OCI-LY3 (cell line): Measurements from ENCODE around the gene HSD3B2.

Experiments
- H2AFZ ChIP-seq: fragments of 200-600, 300-600 bp; shearing (Covaris generic); 2 replicates; pipeline ENCODE4 v1.6.0; 2014; ENCODE audit warnings: antibody characterized with exemption, low read depth, low read length
- H3K27ac ChIP-seq: fragments of 200-600, 300-600 bp; sonication (generic); 2 replicates; pipeline ENCODE4 v1.5.1; 2014; ENCODE audit warnings: mild to moderate bottlenecking, low read length, moderate library complexity, mixed read lengths
- H3K27me3 ChIP-seq: fragments of 200-600, 300-600 bp; sonication (generic); 2 replicates; pipeline ENCODE4 v1.6.1; 2014; ENCODE audit warnings: low read depth, low read length, mixed read lengths
- H3K36me3 ChIP-seq: fragments of 200-600, 300-600 bp; sonication (generic); replicated peaks from 2 replicates; pipeline ENCODE3; 2014; ENCODE audit warnings: low read depth, low read length, mixed read lengths
- H3K4me1 ChIP-seq: fragments of 300-600, 200-600 bp; sonication (generic); 2 replicates; pipeline ENCODE4 v1.6.1; 2014; ENCODE audit warnings: low read length, mixed read lengths
- H3K4me2 ChIP-seq: fragments of 200-600, 300-600 bp; sonication (generic); 2 replicates; pipeline ENCODE4 v1.6.1; 2014; ENCODE audit warnings: low read length, mixed read lengths
- H3K4me3 ChIP-seq: fragments of 300-600, 200-600 bp; sonication (generic); 2 replicates; pipeline ENCODE4 v1.5.1; 2014; ENCODE audit warnings: antibody characterized with exemption, mild to moderate bottlenecking, low read length, moderate library complexity
- H3K79me2 ChIP-seq: fragments of 300-600, 200-600 bp; shearing (Covaris generic); 2 replicates; pipeline ENCODE4 v1.6.1; 2014; ENCODE audit warnings: mild to moderate bottlenecking, low read length, mixed read lengths
- H3K9ac ChIP-seq: fragments of 300-600, 200-600 bp; shearing (Covaris generic); 2 replicates; pipeline ENCODE4 v1.6.0; 2014; ENCODE audit warnings: mild to moderate bottlenecking, low read length, moderate library complexity
- H3K9me3 ChIP-seq: fragments of 200-600, 300-600 bp; shearing (Covaris generic); 2 replicates; pipeline ENCODE4 v1.6.1; 2014; ENCODE audit warnings: low read length, mixed read lengths; ENCODE audit not compliant: insufficient read depth
- H4K20me1 ChIP-seq: fragments of 200-600, 300-600 bp; sonication (generic); 2 replicates; pipeline ENCODE4 v1.6.1; 2016; ENCODE audit warnings: low read length, mixed read lengths; ENCODE audit not compliant: insufficient read depth
- CTCF ChIP-seq: fragments of 200-600, 300-600 bp; sonication (generic); IDR thresholded peaks from 2 replicates; pipeline ENCODE4 v1.5.1; 2014; ENCODE audit warnings: antibody characterized with exemption, low read length, low read depth
- EZH2phosphoT487 ChIP-seq: fragments of 200-600 bp; shearing (Covaris generic); IDR thresholded peaks from 2 replicates; pipeline ENCODE4 v1.6.1; 2018; ENCODE audit warnings: antibody characterized with exemption, mixed run types, low read depth

The HSD3B2 gene

GRCh38 chr1:119370748-119371147 is 44.2 kb upstream of the HSD3B2 start:
- no peaks in the 10 kb centered on the region for H3K4me1 ChIP-seq
- H3K36me3 ChIP-seq: no peaks in the 10 kb centered on the region
- H3K4me3 ChIP-seq: no peak overlapping the region
- H3K4me2 ChIP-seq: no peak overlapping the region
- H3K27me3 ChIP-seq: peaks cover 34% of the 10 kb centered on the region
- H3K79me2 ChIP-seq: no peaks in the 10 kb centered on the region
- H3K9me3 ChIP-seq: no peaks in the 10 kb centered on the region
- no peak overlapping the region for H3K9ac ChIP-seq
- TF ChIP-seq CTCF: no peak
- no peak for TF ChIP-seq EZH2phosphoT487
- H3K27ac ChIP-seq: no peak overlapping the region
- no peaks in the 10 kb centered on the region for H4K20me1 ChIP-seq
- H2AFZ ChIP-seq: no peak overlapping the region

GRCh38 chr1:119371815-119372214 is 43.1 kb upstream of the HSD3B2 start:
- Histone ChIP-seq H3K9me3 (no peaks in the 10 kb centered on the region), H3K36me3 (no peaks in the 10 kb centered on the region), H4K20me1 (no peaks in the 10 kb centered on the region), H3K9ac (no peak overlapping the region), H3K27ac (no peak overlapping the region), H3K27me3 (peaks cover 34% of the 10 kb centered on the region), H3K4me2 (no peak overlapping the region), H3K4me1 (no peaks in the 10 kb centered on the region), H3K79me2 (no peaks in the 10 kb centered on the region), H3K4me3 (no peak overlapping the region), H2AFZ (no peak overlapping the region)
- TF ChIP-seq EZH2phosphoT487: no peak

GRCh38 chr1:119372503-119373086 is 42.4 kb upstream of the HSD3B2 start:
- H3K4me3 ChIP-seq: no peak overlapping the region
- no peaks in the 10 kb centered on the region for H3K79me2 ChIP-seq
- no peaks in the 10 kb centered on the region for H3K9me3 ChIP-seq
- H3K9ac ChIP-seq: no peak overlapping the region
- no peak overlapping the region for H3K27ac ChIP-seq
- no peaks in the 10 kb centered on the region for H4K20me1 ChIP-seq
- no peak overlapping the region for H3K4me2 ChIP-seq
- TF ChIP-seq CTCF (peak; percentile 52), EZH2phosphoT487 (no peak)
- H3K36me3 ChIP-seq: no peaks in the 10 kb centered on the region
- no peak overlapping the region for H2AFZ ChIP-seq
- no peaks in the 10 kb centered on the region for H3K4me1 ChIP-seq
- peaks cover 34% of the 10 kb centered on the region for H3K27me3 ChIP-seq

GRCh38 chr1:119373465-119373864 is 41.5 kb upstream of the HSD3B2 start:
- Histone ChIP-seq H3K4me3 (no peak overlapping the region), H3K79me2 (no peaks in the 10 kb centered on the region), H3K27ac (no peak overlapping the region), H3K4me2 (no peak overlapping the region), H4K20me1 (no peaks in the 10 kb centered on the region), H3K27me3 (peaks cover 34% of the 10 kb centered on the region), H3K4me1 (no peaks in the 10 kb centered on the region), H3K36me3 (no peaks in the 10 kb centered on the region), H2AFZ (no peak overlapping the region), H3K9ac (no peak overlapping the region), H3K9me3 (no peaks in the 10 kb centered on the region)
- no peak for TF ChIP-seq EZH2phosphoT487
- no peak for TF ChIP-seq CTCF
